HG03045 (cell line): ENCODE results near the gene ARL8A.

Source experiments
- ATAC-seq: cut with Tn5 transposase; IDR thresholded peaks from one replicate; pipeline ENCODE4 v1.9.1; 2021; ENCODE audit warnings: mild to moderate bottlenecking, moderate library complexity; ENCODE audit not compliant: unreplicated experiment

The ARL8A gene

GRCh38 chr1:202084791-202085681 is 59.5 kb downstream of the ARL8A start:
- no peak for ATAC-seq
